ENCODE measurements around the gene ANKRD27.
"Not testable (repeated sequence)": the region's sequence is repeated elsewhere in the genome, so short reads cannot be mapped to it uniquely, and the experiment has no call there.

- TF ChIP-seq CTCF, POLR2A (IDR thresholded peaks at IDR 0.05): not testable (repeated sequence)
Measured at GRCh38 chr19:32700129-32700528, 25.1 kb upstream of the ANKRD27 start.

All from Peyer's patch (tissue), 4 donors.